H9 (cell line): ENCODE data around the gene ADH5. TPM values are rescaled to one million over a fixed set of nuclear protein-coding genes. Genes with fewer than 3 reads are reported as not detected.
"Not testable (repeated sequence)": the region's sequence is repeated elsewhere in the genome, so short reads cannot be mapped to it uniquely, and the experiment has no call there.

Source experiments
- DNase-seq: peaks from one replicate; pipeline ENCODE4 v3.0.0-alpha.2; 2017
- H2AFZ ChIP-seq: one replicate; pipeline ENCODE4 v1.6.1; 2013; ENCODE audit warnings: mild to moderate bottlenecking, low read length, control low read depth, moderate library complexity
- H2AK5ac ChIP-seq: 2 replicates; pipeline ENCODE4 v1.6.1; 2013; ENCODE audit warnings: low read length, control low read depth, mixed read lengths; ENCODE audit not compliant: insufficient read length
- H2BK120ac ChIP-seq: one replicate; pipeline ENCODE4 v1.6.1; 2013; ENCODE audit warnings: low read depth, mild to moderate bottlenecking, low read length, control low read depth, inconsistent platforms; ENCODE audit not compliant: poor library complexity, severe bottlenecking
- H2BK12ac ChIP-seq: 2 replicates; pipeline ENCODE4 v1.6.1; 2013; ENCODE audit warnings: low read length, control low read depth, mixed read lengths, low read depth; ENCODE audit not compliant: insufficient read length
- H2BK15ac ChIP-seq: 2 replicates; pipeline ENCODE4 v1.6.1; 2013; ENCODE audit warnings: low read depth, low read length, control low read depth
- H2BK20ac ChIP-seq: one replicate; pipeline ENCODE4 v1.6.1; 2013; ENCODE audit warnings: low read depth, mild to moderate bottlenecking, low read length, control low read depth, inconsistent platforms; ENCODE audit not compliant: poor library complexity, severe bottlenecking
- H2BK5ac ChIP-seq: 2 replicates; pipeline ENCODE4 v1.6.1; 2013; ENCODE audit warnings: low read length, control low read depth, mixed read lengths; ENCODE audit not compliant: insufficient read length
- H3K14ac ChIP-seq: 2 replicates; pipeline ENCODE4 v1.6.1; 2013; ENCODE audit warnings: low read length, control low read depth; ENCODE audit not compliant: insufficient read depth
- H3K18ac ChIP-seq: 2 replicates; pipeline ENCODE4 v1.6.1; 2013; ENCODE audit warnings: low read depth, mild to moderate bottlenecking, mixed read lengths, low read length, control low read depth; ENCODE audit not compliant: insufficient read length
- H3K23ac ChIP-seq: 2 replicates; pipeline ENCODE4 v1.6.1; 2013; ENCODE audit warnings: low read length, control low read depth, mixed read lengths, low read depth; ENCODE audit not compliant: insufficient read length
- H3K23me2 ChIP-seq: 2 replicates; pipeline ENCODE4 v1.6.1; 2013; ENCODE audit warnings: low read depth, mild to moderate bottlenecking, mixed read lengths, low read length, control low read depth; ENCODE audit not compliant: insufficient read length, poor library complexity, severe bottlenecking
- H3K27ac ChIP-seq: 2 replicates; pipeline ENCODE4 v1.5.1; 2013; ENCODE audit warnings: low read length, control low read depth, mixed read lengths, low read depth; ENCODE audit not compliant: insufficient read length
- H3K27me3 ChIP-seq: 2 replicates; pipeline ENCODE4 v1.6.1; 2013; ENCODE audit warnings: low read length, control low read depth, inconsistent platforms; ENCODE audit not compliant: insufficient read depth
- H3K4ac ChIP-seq: 2 replicates; pipeline ENCODE4 v1.6.1; 2013; ENCODE audit warnings: low read depth, mild to moderate bottlenecking, control low read depth, inconsistent platforms, low read length, moderate library complexity
- H3K4me1 ChIP-seq: 2 replicates; pipeline ENCODE4 v1.6.1; 2013; ENCODE audit warnings: low read length, control low read depth, inconsistent platforms; ENCODE audit not compliant: insufficient read depth
- H3K4me2 ChIP-seq: 2 replicates; pipeline ENCODE4 v1.6.1; 2013; ENCODE audit warnings: low read length, control low read depth, mixed read lengths; ENCODE audit not compliant: insufficient read length, insufficient read depth
- H3K56ac ChIP-seq: 2 replicates; pipeline ENCODE4 v1.6.1; 2013; ENCODE audit warnings: low read depth, mild to moderate bottlenecking, mixed read lengths, low read length, control low read depth; ENCODE audit not compliant: insufficient read length
- H3K79me1 ChIP-seq: 2 replicates; pipeline ENCODE4 v1.6.1; 2013; ENCODE audit warnings: low read depth, mild to moderate bottlenecking, moderate library complexity, low read length, control low read depth, inconsistent platforms; ENCODE audit not compliant: insufficient read depth, poor library complexity, severe bottlenecking
- H3K79me2 ChIP-seq: 2 replicates; pipeline ENCODE4 v1.6.1; 2013; ENCODE audit warnings: low read length, control low read depth, inconsistent platforms; ENCODE audit not compliant: insufficient read depth
- H3K9ac ChIP-seq: 2 replicates; pipeline ENCODE4 v1.6.1; 2013; ENCODE audit warnings: low read length, control low read depth, mixed read lengths; ENCODE audit not compliant: insufficient read length; ENCODE audit errors: extremely low read depth
- H3K9me3 ChIP-seq: one replicate; pipeline ENCODE4 v1.6.1; 2013; ENCODE audit warnings: low read depth, low read length, inconsistent platforms; ENCODE audit not compliant: control insufficient read depth
- H3T11ph ChIP-seq: one replicate; pipeline ENCODE4 v1.6.1; 2013; ENCODE audit warnings: mild to moderate bottlenecking, low read length, control low read depth, inconsistent platforms
- H4K20me1 ChIP-seq: one replicate; pipeline ENCODE4 v1.6.1; 2013; ENCODE audit not compliant: control insufficient read depth, insufficient read length, insufficient read depth
- H4K5ac ChIP-seq: 2 replicates; pipeline ENCODE4 v1.6.1; 2013; ENCODE audit warnings: low read depth, mild to moderate bottlenecking, mixed read lengths, low read length, control low read depth; ENCODE audit not compliant: insufficient read length
- H4K8ac ChIP-seq: replicated peaks from 2 replicates; pipeline ENCODE4 v1.6.1; 2013; ENCODE audit warnings: low read length, control low read depth, mixed read lengths, low read depth; ENCODE audit not compliant: insufficient read length
- H4K91ac ChIP-seq: 2 replicates; pipeline ENCODE4 v1.6.1; 2013; ENCODE audit warnings: low read depth, mild to moderate bottlenecking, moderate library complexity, mixed read lengths, low read length, control low read depth; ENCODE audit not compliant: insufficient read length
- H3K27ac Mint-ChIP-seq, 3 experiments: 2 replicates in 2 of 3; 3 replicates in 1 of 3; pipeline ENCODE4 v1.8.0; 2020 to 2021; ENCODE audit warnings: mixed read lengths in 3 of 3, mild to moderate bottlenecking in 1 of 3, moderate library complexity in 1 of 3
- H3K27me3 Mint-ChIP-seq: 2 replicates; pipeline ENCODE4 v1.8.0; 2021; ENCODE audit warnings: low read depth, mild to moderate bottlenecking, moderate library complexity, mixed read lengths
- H3K36me3 Mint-ChIP-seq, 3 experiments: 2 replicates in 2 of 3; 3 replicates in 1 of 3; pipeline ENCODE4 v1.8.0; 2020 to 2021; ENCODE audit warnings: low read depth in 3 of 3, mixed read lengths in 3 of 3; ENCODE audit not compliant: insufficient read depth in 1 of 3
- H3K4me1 Mint-ChIP-seq, 2 experiments: 2 replicates each; pipeline ENCODE4 v1.8.0; 2020; ENCODE audit warnings: mixed read lengths in 2 of 2
- H3K4me3 Mint-ChIP-seq, 2 experiments: 2 replicates in 1 of 2; 3 replicates in 1 of 2; pipeline ENCODE4 v1.8.0; 2020 to 2021; ENCODE audit warnings: mild to moderate bottlenecking in 2 of 2, mixed read lengths in 2 of 2, moderate library complexity in 1 of 2
- H3K9me3 Mint-ChIP-seq, 2 experiments: 2 replicates in 1 of 2; 3 replicates in 1 of 2; pipeline ENCODE4 v1.8.0; 2020; ENCODE audit warnings: mild to moderate bottlenecking in 2 of 2, mixed read lengths in 2 of 2, moderate library complexity in 1 of 2
- WGBS: extraction: QIAGEN DNeasy Blood & Tissue Kit; methylation state at CpG from one replicate; pipeline ENCODE4 v1.1.7; 2013; ENCODE audit warnings: missing lambda C conversion rate, low lambda C conversion rate, mixed read lengths; ENCODE audit not compliant: insufficient read length; ENCODE audit errors: extremely low coverage; 5-methylcytosine and 5-hydroxymethylcytosine counted together
- total RNA-seq: library from RNA; stranded (reverse); gene quantifications from 2 replicates; pipeline ENCODE4 v1.2.1, GENCODE V29; 2021
- TF ChIP-seq, protein P1 (sequence below): fragments of 200-600 bp; sonication (generic); conservative IDR thresholded peaks from 3 replicates; pipeline ENCODE4 v1.8.0; 2021; ENCODE audit warnings: antibody characterized with exemption, mild to moderate bottlenecking

Gene ADH5
- total RNA-seq, 1 experiment from 2014 or later = 284 TPM

DNA sequence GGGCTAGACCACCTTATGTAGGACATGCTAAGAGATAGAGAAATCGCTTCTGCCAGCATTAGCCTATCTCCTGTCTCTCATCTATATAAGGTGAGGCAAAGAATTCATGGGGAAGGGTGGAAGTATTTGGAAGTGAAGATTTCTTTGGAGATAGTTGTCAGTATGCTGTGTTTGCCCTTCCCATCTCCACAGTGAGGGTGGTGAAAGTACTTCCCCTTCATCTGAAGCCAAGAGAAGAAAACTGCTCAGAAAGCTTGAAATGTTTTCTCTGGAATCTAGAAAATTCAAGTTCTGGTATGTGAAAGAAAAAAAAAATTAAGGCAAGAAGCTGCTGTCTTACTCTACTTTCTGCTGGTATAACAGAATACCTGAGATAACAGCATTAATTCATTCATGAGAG, 12.3 kb upstream of the ADH5 start:
- no peak overlapping the region for H2BK20ac ChIP-seq
- H2BK5ac ChIP-seq = no peak overlapping the region
- no peak overlapping the region for H2BK12ac ChIP-seq
- peaks cover 2% of the 10 kb centered on the region for H3K79me1 ChIP-seq
- H3K23me2 ChIP-seq = no peaks in the 10 kb centered on the region
- H4K91ac ChIP-seq = no peak overlapping the region
- H4K20me1 ChIP-seq = no peaks in the 10 kb centered on the region
- H2BK15ac ChIP-seq = no peak overlapping the region
- no peak overlapping the region for H3K23ac ChIP-seq
- no peak overlapping the region for H2AK5ac ChIP-seq
- H3K9me3 ChIP-seq = no peaks in the 10 kb centered on the region
- no peak overlapping the region for H3T11ph ChIP-seq
- H3K14ac ChIP-seq = no peak overlapping the region
- Mint-ChIP-seq H3K4me1 (no peaks in the 10 kb centered on the region), H3K36me3 (peaks cover 11 to 28% (median 20%) of the 10 kb centered on the region in 3 experiments), H3K27me3 (no peaks in the 10 kb centered on the region), H3K9me3 (peaks cover 11 to 21% of the 10 kb centered on the region in 2 experiments), H3K4me3 (no peak overlapping the region), H3K27ac (no peak overlapping the region)
- no peak overlapping the region for H2AFZ ChIP-seq
- DNase-seq = no peak
- H4K8ac ChIP-seq = no peak overlapping the region
- no CpG with 5 or more reads among the region's 1 CpG for WGBS
- H3K18ac ChIP-seq = no peak overlapping the region
- H4K5ac ChIP-seq = no peak overlapping the region
- no peak overlapping the region for H3K56ac ChIP-seq
- H3K4me2 ChIP-seq = no peak overlapping the region
- no peak overlapping the region for H3K27ac ChIP-seq
- TF ChIP-seq, protein P1, sequence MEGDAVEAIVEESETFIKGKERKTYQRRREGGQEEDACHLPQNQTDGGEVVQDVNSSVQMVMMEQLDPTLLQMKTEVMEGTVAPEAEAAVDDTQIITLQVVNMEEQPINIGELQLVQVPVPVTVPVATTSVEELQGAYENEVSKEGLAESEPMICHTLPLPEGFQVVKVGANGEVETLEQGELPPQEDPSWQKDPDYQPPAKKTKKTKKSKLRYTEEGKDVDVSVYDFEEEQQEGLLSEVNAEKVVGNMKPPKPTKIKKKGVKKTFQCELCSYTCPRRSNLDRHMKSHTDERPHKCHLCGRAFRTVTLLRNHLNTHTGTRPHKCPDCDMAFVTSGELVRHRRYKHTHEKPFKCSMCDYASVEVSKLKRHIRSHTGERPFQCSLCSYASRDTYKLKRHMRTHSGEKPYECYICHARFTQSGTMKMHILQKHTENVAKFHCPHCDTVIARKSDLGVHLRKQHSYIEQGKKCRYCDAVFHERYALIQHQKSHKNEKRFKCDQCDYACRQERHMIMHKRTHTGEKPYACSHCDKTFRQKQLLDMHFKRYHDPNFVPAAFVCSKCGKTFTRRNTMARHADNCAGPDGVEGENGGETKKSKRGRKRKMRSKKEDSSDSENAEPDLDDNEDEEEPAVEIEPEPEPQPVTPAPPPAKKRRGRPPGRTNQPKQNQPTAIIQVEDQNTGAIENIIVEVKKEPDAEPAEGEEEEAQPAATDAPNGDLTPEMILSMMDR = no peak
- H2BK120ac ChIP-seq = no peak overlapping the region
- H3K79me2 ChIP-seq = no peaks in the 10 kb centered on the region
- H3K4ac ChIP-seq = no peak overlapping the region
- no peaks in the 10 kb centered on the region for H3K4me1 ChIP-seq
- H3K9ac ChIP-seq = no peak overlapping the region
- no peaks in the 10 kb centered on the region for H3K27me3 ChIP-seq

DNA sequence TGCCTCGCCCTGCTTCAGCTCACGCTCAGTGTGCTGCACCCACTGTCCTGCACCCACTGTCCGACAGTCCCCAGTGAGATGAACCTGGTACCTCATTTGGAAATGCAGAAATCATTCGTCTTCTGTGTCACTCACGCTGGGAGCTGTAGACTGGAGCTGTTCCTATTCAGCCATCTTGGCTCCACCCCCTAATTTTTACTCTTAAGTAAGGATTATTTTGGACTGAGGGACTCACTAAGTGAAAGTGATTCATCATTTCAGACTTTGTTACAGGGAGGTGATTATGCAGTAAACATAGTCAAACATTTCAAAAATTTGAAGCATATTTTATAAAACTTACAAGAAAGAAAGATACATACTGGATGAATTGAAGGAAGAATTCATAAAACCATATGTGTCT, 11.2 kb upstream of the ADH5 start:
- not testable (repeated sequence) for H3K23ac ChIP-seq, H3K4me2 ChIP-seq, H3K4me1 ChIP-seq, H2AK5ac ChIP-seq, H2BK120ac ChIP-seq, H3K79me1 ChIP-seq, H4K91ac ChIP-seq, H3K56ac ChIP-seq, H3T11ph ChIP-seq, H3K9me3 ChIP-seq, H3K9ac ChIP-seq, H4K8ac ChIP-seq, H3K23me2 ChIP-seq, H3K4me3 Mint-ChIP-seq, H4K5ac ChIP-seq, H3K27ac ChIP-seq, H4K20me1 ChIP-seq, H3K27me3 ChIP-seq, H2BK15ac ChIP-seq, H2BK12ac ChIP-seq, H3K27ac Mint-ChIP-seq, H2AFZ ChIP-seq, H3K14ac ChIP-seq, H3K79me2 ChIP-seq, H3K4ac ChIP-seq, H2BK5ac ChIP-seq, DNase-seq, H3K27me3 Mint-ChIP-seq, H3K18ac ChIP-seq, H2BK20ac ChIP-seq, H3K4me1 Mint-ChIP-seq
- peaks cover 12 to 21% of the 10 kb centered on the region in 2 experiments for H3K9me3 Mint-ChIP-seq
- no CpG with 5 or more reads among the region's 5 CpGs for WGBS
- peaks cover 11 to 28% (median 20%) of the 10 kb centered on the region in 3 experiments for H3K36me3 Mint-ChIP-seq
